H9 (cell line): ENCODE data around the gene STOM. TPM values are rescaled to one million over a fixed set of nuclear protein-coding genes. Genes with fewer than 3 reads are reported as not detected.

Source experiments
- DNase-seq: peaks from one replicate; pipeline ENCODE4 v3.0.0-alpha.2; 2017
- H2AFZ ChIP-seq: one replicate; pipeline ENCODE4 v1.6.1; 2013; ENCODE audit warnings: mild to moderate bottlenecking, low read length, control low read depth, moderate library complexity
- H2AK5ac ChIP-seq: 2 replicates; pipeline ENCODE4 v1.6.1; 2013; ENCODE audit warnings: low read length, control low read depth, mixed read lengths; ENCODE audit not compliant: insufficient read length
- H2BK120ac ChIP-seq: one replicate; pipeline ENCODE4 v1.6.1; 2013; ENCODE audit warnings: low read depth, mild to moderate bottlenecking, low read length, control low read depth, inconsistent platforms; ENCODE audit not compliant: poor library complexity, severe bottlenecking
- H2BK12ac ChIP-seq: 2 replicates; pipeline ENCODE4 v1.6.1; 2013; ENCODE audit warnings: low read length, control low read depth, mixed read lengths, low read depth; ENCODE audit not compliant: insufficient read length
- H2BK15ac ChIP-seq: 2 replicates; pipeline ENCODE4 v1.6.1; 2013; ENCODE audit warnings: low read depth, low read length, control low read depth
- H2BK20ac ChIP-seq: one replicate; pipeline ENCODE4 v1.6.1; 2013; ENCODE audit warnings: low read depth, mild to moderate bottlenecking, low read length, control low read depth, inconsistent platforms; ENCODE audit not compliant: poor library complexity, severe bottlenecking
- H2BK5ac ChIP-seq: 2 replicates; pipeline ENCODE4 v1.6.1; 2013; ENCODE audit warnings: low read length, control low read depth, mixed read lengths; ENCODE audit not compliant: insufficient read length
- H3K14ac ChIP-seq: 2 replicates; pipeline ENCODE4 v1.6.1; 2013; ENCODE audit warnings: low read length, control low read depth; ENCODE audit not compliant: insufficient read depth
- H3K18ac ChIP-seq: 2 replicates; pipeline ENCODE4 v1.6.1; 2013; ENCODE audit warnings: low read depth, mild to moderate bottlenecking, mixed read lengths, low read length, control low read depth; ENCODE audit not compliant: insufficient read length
- H3K23ac ChIP-seq: 2 replicates; pipeline ENCODE4 v1.6.1; 2013; ENCODE audit warnings: low read length, control low read depth, mixed read lengths, low read depth; ENCODE audit not compliant: insufficient read length
- H3K23me2 ChIP-seq: 2 replicates; pipeline ENCODE4 v1.6.1; 2013; ENCODE audit warnings: low read depth, mild to moderate bottlenecking, mixed read lengths, low read length, control low read depth; ENCODE audit not compliant: insufficient read length, poor library complexity, severe bottlenecking
- H3K27ac ChIP-seq: 2 replicates; pipeline ENCODE4 v1.5.1; 2013; ENCODE audit warnings: low read length, control low read depth, mixed read lengths, low read depth; ENCODE audit not compliant: insufficient read length
- H3K27me3 ChIP-seq: 2 replicates; pipeline ENCODE4 v1.6.1; 2013; ENCODE audit warnings: low read length, control low read depth, inconsistent platforms; ENCODE audit not compliant: insufficient read depth
- H3K4ac ChIP-seq: 2 replicates; pipeline ENCODE4 v1.6.1; 2013; ENCODE audit warnings: low read depth, mild to moderate bottlenecking, control low read depth, inconsistent platforms, low read length, moderate library complexity
- H3K4me1 ChIP-seq: 2 replicates; pipeline ENCODE4 v1.6.1; 2013; ENCODE audit warnings: low read length, control low read depth, inconsistent platforms; ENCODE audit not compliant: insufficient read depth
- H3K4me2 ChIP-seq: 2 replicates; pipeline ENCODE4 v1.6.1; 2013; ENCODE audit warnings: low read length, control low read depth, mixed read lengths; ENCODE audit not compliant: insufficient read length, insufficient read depth
- H3K56ac ChIP-seq: 2 replicates; pipeline ENCODE4 v1.6.1; 2013; ENCODE audit warnings: low read depth, mild to moderate bottlenecking, mixed read lengths, low read length, control low read depth; ENCODE audit not compliant: insufficient read length
- H3K79me1 ChIP-seq: 2 replicates; pipeline ENCODE4 v1.6.1; 2013; ENCODE audit warnings: low read depth, mild to moderate bottlenecking, moderate library complexity, low read length, control low read depth, inconsistent platforms; ENCODE audit not compliant: insufficient read depth, poor library complexity, severe bottlenecking
- H3K79me2 ChIP-seq: 2 replicates; pipeline ENCODE4 v1.6.1; 2013; ENCODE audit warnings: low read length, control low read depth, inconsistent platforms; ENCODE audit not compliant: insufficient read depth
- H3K9ac ChIP-seq: 2 replicates; pipeline ENCODE4 v1.6.1; 2013; ENCODE audit warnings: low read length, control low read depth, mixed read lengths; ENCODE audit not compliant: insufficient read length; ENCODE audit errors: extremely low read depth
- H3K9me3 ChIP-seq: one replicate; pipeline ENCODE4 v1.6.1; 2013; ENCODE audit warnings: low read depth, low read length, inconsistent platforms; ENCODE audit not compliant: control insufficient read depth
- H3T11ph ChIP-seq: one replicate; pipeline ENCODE4 v1.6.1; 2013; ENCODE audit warnings: mild to moderate bottlenecking, low read length, control low read depth, inconsistent platforms
- H4K20me1 ChIP-seq: one replicate; pipeline ENCODE4 v1.6.1; 2013; ENCODE audit not compliant: control insufficient read depth, insufficient read length, insufficient read depth
- H4K5ac ChIP-seq: 2 replicates; pipeline ENCODE4 v1.6.1; 2013; ENCODE audit warnings: low read depth, mild to moderate bottlenecking, mixed read lengths, low read length, control low read depth; ENCODE audit not compliant: insufficient read length
- H4K8ac ChIP-seq: replicated peaks from 2 replicates; pipeline ENCODE4 v1.6.1; 2013; ENCODE audit warnings: low read length, control low read depth, mixed read lengths, low read depth; ENCODE audit not compliant: insufficient read length
- H4K91ac ChIP-seq: 2 replicates; pipeline ENCODE4 v1.6.1; 2013; ENCODE audit warnings: low read depth, mild to moderate bottlenecking, moderate library complexity, mixed read lengths, low read length, control low read depth; ENCODE audit not compliant: insufficient read length
- H3K27ac Mint-ChIP-seq, 3 experiments: 2 replicates in 2 of 3; 3 replicates in 1 of 3; pipeline ENCODE4 v1.8.0; 2020 to 2021; ENCODE audit warnings: mixed read lengths in 3 of 3, mild to moderate bottlenecking in 1 of 3, moderate library complexity in 1 of 3
- H3K27me3 Mint-ChIP-seq: 2 replicates; pipeline ENCODE4 v1.8.0; 2021; ENCODE audit warnings: low read depth, mild to moderate bottlenecking, moderate library complexity, mixed read lengths
- H3K36me3 Mint-ChIP-seq, 3 experiments: 2 replicates in 2 of 3; 3 replicates in 1 of 3; pipeline ENCODE4 v1.8.0; 2020 to 2021; ENCODE audit warnings: low read depth in 3 of 3, mixed read lengths in 3 of 3; ENCODE audit not compliant: insufficient read depth in 1 of 3
- H3K4me1 Mint-ChIP-seq, 2 experiments: 2 replicates each; pipeline ENCODE4 v1.8.0; 2020; ENCODE audit warnings: mixed read lengths in 2 of 2
- H3K4me3 Mint-ChIP-seq, 2 experiments: 2 replicates in 1 of 2; 3 replicates in 1 of 2; pipeline ENCODE4 v1.8.0; 2020 to 2021; ENCODE audit warnings: mild to moderate bottlenecking in 2 of 2, mixed read lengths in 2 of 2, moderate library complexity in 1 of 2
- H3K9me3 Mint-ChIP-seq, 2 experiments: 2 replicates in 1 of 2; 3 replicates in 1 of 2; pipeline ENCODE4 v1.8.0; 2020; ENCODE audit warnings: mild to moderate bottlenecking in 2 of 2, mixed read lengths in 2 of 2, moderate library complexity in 1 of 2
- CTCF ChIP-seq: fragments of 200-600 bp; sonication (generic); conservative IDR thresholded peaks from 3 replicates; pipeline ENCODE4 v1.8.0; 2021; ENCODE audit warnings: antibody characterized with exemption, mild to moderate bottlenecking
- WGBS: extraction: QIAGEN DNeasy Blood & Tissue Kit; methylation state at CpG from one replicate; pipeline ENCODE4 v1.1.7; 2013; ENCODE audit warnings: missing lambda C conversion rate, low lambda C conversion rate, mixed read lengths; ENCODE audit not compliant: insufficient read length; ENCODE audit errors: extremely low coverage; 5-methylcytosine and 5-hydroxymethylcytosine counted together
- total RNA-seq: library from RNA; stranded (reverse); gene quantifications from 2 replicates; pipeline ENCODE4 v1.2.1, GENCODE V29; 2021

Gene STOM
- total RNA-seq, 1 experiment from 2014 or later: 15.3 TPM

- Histone ChIP-seq H3K4ac (no peak overlapping the region), H3K9me3 (no peaks in the 10 kb centered on the region), H4K20me1 (no peaks in the 10 kb centered on the region), H4K91ac (no peak overlapping the region), H2AFZ (no peak overlapping the region), H3T11ph (no peak overlapping the region), H2BK20ac (no peak overlapping the region), H2BK5ac (no peak overlapping the region), H3K27ac (no peak overlapping the region), H2BK120ac (no peak overlapping the region), H4K5ac (no peak overlapping the region), H3K56ac (no peak overlapping the region), H3K27me3 (no peaks in the 10 kb centered on the region), H3K23ac (no peak overlapping the region), H3K14ac (no peak overlapping the region), H3K9ac (no peak overlapping the region), H3K4me1 (no peaks in the 10 kb centered on the region), H3K79me2 (no peaks in the 10 kb centered on the region), H2BK12ac (no peak overlapping the region), H2BK15ac (no peak overlapping the region), H3K18ac (no peak overlapping the region), H3K79me1 (no peaks in the 10 kb centered on the region), H3K23me2 (no peaks in the 10 kb centered on the region), H4K8ac (no peak overlapping the region), H2AK5ac (no peak overlapping the region), H3K4me2 (no peak overlapping the region)
- Mint-ChIP-seq H3K36me3 (peaks cover 0 to 13% (median 9%) of the 10 kb centered on the region in 3 experiments; a peak in 4 of 7 replicates), H3K27ac (no peak overlapping the region), H3K4me1 (peaks cover 0 to 9% of the 10 kb centered on the region in 2 experiments; a peak in 1 of 4 replicates), H3K27me3 (no peaks in the 10 kb centered on the region; the same call in none of the 2 replicates), H3K4me3 (no peak overlapping the region), H3K9me3 (no peaks in the 10 kb centered on the region)
- TF ChIP-seq CTCF: no peak
- DNase-seq: no peak
- WGBS: no CpG with 5 or more reads among the region's 11 CpGs
Observed at GRCh38 chr9:121326901-121327613, 43.0 kb downstream of the STOM start.
